Adrenal gland (tissue), 12 donors: ENCODE results near the gene ZNF77. TPM values are rescaled to one million over a fixed set of nuclear protein-coding genes. Genes with fewer than 3 reads are reported as not detected.
"Not testable (repeated sequence)": the region's sequence is repeated elsewhere in the genome, so short reads cannot be mapped to it uniquely, and the experiment has no call there.

Experiments used
- DNase-seq, 7 donors: peaks; one replicate each; pipeline ENCODE4 v3.0.0-alpha.2; 2019 to 2020
- H3K27ac ChIP-seq, 5 donors: fragments of 200-600 bp; sonication (generic) in 4 of 5; 1 replicate in 3 of 5; 2 replicates in 2 of 5; pipeline versions ENCODE4 v1.5.1 to v1.8.0; 2016 to 2020; ENCODE audit warnings: mild to moderate bottlenecking in 1 of 5
- H3K27me3 ChIP-seq: fragments of 200-600 bp; 2 replicates; pipeline ENCODE4 v1.8.0; 2021
- H3K36me3 ChIP-seq, 2 donors: fragments of 200-600 bp; replicated peaks in 1 of 2; 1 replicate in 1 of 2; 2 replicates in 1 of 2; pipeline versions ENCODE4 v1.5.1 to v1.8.0; 2018 to 2022
- H3K4me1 ChIP-seq, 2 donors: fragments of 200-600 bp; replicated peaks in 1 of 2; 1 replicate in 1 of 2; 2 replicates in 1 of 2; pipeline versions ENCODE4 v1.5.1 to v1.8.0; 2018 to 2021
- H3K4me3 ChIP-seq, 4 donors: fragments of 200-600 bp; sonication (generic) in 3 of 4; one replicate each; pipeline ENCODE4 v1.5.1; 2016 to 2018
- H3K9me3 ChIP-seq, 3 donors: fragments of 200-600 bp; sonication (generic) in 1 of 3; replicated peaks in 1 of 3; 1 replicate in 2 of 3; 2 replicates in 1 of 3; pipeline versions ENCODE4 v1.5.1 to v1.8.0; 2016 to 2021
- CTCF ChIP-seq, 6 experiments: fragments of 450-650 bp in 4 of 6; fragments of 200-600 bp in 2 of 6; sonication (generic) in 1 of 6; IDR thresholded peaks; 1 replicate in 5 of 6; 2 replicates in 1 of 6; pipeline versions ENCODE4 v1.5.1 to v1.8.0; 2016 to 2021; ENCODE audit warnings: antibody characterized with exemption in 6 of 6, mild to moderate bottlenecking in 2 of 6, moderate library complexity in 1 of 6
- POLR2A ChIP-seq, 2 donors: fragments of 450-650 bp; IDR thresholded peaks; one replicate each; pipeline ENCODE4 v1.6.1; 2017; ENCODE audit warnings: antibody characterized with exemption in 2 of 2, mild to moderate bottlenecking in 2 of 2, moderate library complexity in 1 of 2
- WGBS, 4 donors: extraction: QIAGEN DNeasy Blood & Tissue Kit in 2 of 4; methylation state at CpG; one replicate each; pipeline versions ENCODE4 v1.1.5 to v1.1.7; 2013 to 2017; 5-methylcytosine and 5-hydroxymethylcytosine counted together
- intact Hi-C, 2 donors: fragments of 100-400 bp; cut with DNase I; formaldehyde crosslinking; loops; one replicate each; pipeline versions ENCODE4 v1.14.1 to v1.15.0; 2022 to 2023
- polyA plus RNA-seq, 3 donors: library from polyadenylated mRNA; stranded (reverse); fragments of 200-250 nt in 2 of 3; fragments of 350-450 nt in 1 of 3; fragmentation: Illumina TruSeq in 1 of 3; extraction: RNeasy Lipid Tissue Mini Kit (QIAGEN cat#74804) in 1 of 3; gene quantifications; one replicate each; pipeline ENCODE4 v1.2.3, GENCODE V29; 2013 to 2014
- total RNA-seq, 9 donors: library from RNA; depleted of rRNA in 4 of 9; stranded (reverse); fragments of >200 nt in 4 of 9; fragments of 120-200 nt in 1 of 9; fragmentation: NEBNext Ultra II Directional in 1 of 9; extraction: Animal tissue kit (Norgen Biotek cat#: 25700) in 1 of 9; gene quantifications; one replicate each; pipeline versions ENCODE4 v1.1.0 to v1.2.4, GENCODE V29; 2013 to 2023
- donor health status: healthy with polysubstance abuse.
- donor health status: Bipolar disorder and iron deficiency.
- donor health status: DM: yes; HTN: yes; CAD: no.
- donor health status: DM: no; HTN: no; CAD: no.
- donor health status: DM: no; HTN: no; CAD: no.
- donor health status: DM: yes; HTN: yes; CAD: no.

The ZNF77 gene
- total and polyA plus RNA-seq, 12 donors = 1.1 to 10.6 (median 3.6) TPM

GRCh38 chr19:2944403-2944774 lies 382 bp downstream of the ZNF77 start:
- no peaks in the 10 kb centered on the region for H3K9me3 ChIP-seq
- no peak for DNase-seq
- H3K27me3 ChIP-seq = no peaks in the 10 kb centered on the region
- peak overlapping the region in 4 of 5 donors; percentile 78 to 96 (median 92) for H3K27ac ChIP-seq
- H3K4me1 ChIP-seq = peaks cover 11 to 16% of the 10 kb centered on the region in 2 donors
- 1 to 3% (median 2%) methylated on average over 12 to 23 of the region's 23 CpGs for WGBS, 4 donors
- intact Hi-C loops = loop anchor here (10.0 kb wide), 1 partner anchor 60 kb away; no protein-coding TSS in a partner anchor
- H3K36me3 ChIP-seq = no peaks in the 10 kb centered on the region
- peak overlapping the region; percentile 59 to 98 (median 86) for H3K4me3 ChIP-seq
- TF ChIP-seq POLR2A (IDR thresholded peaks at IDR 0.05) (no peak), CTCF (IDR thresholded peaks at IDR 0.05) (no peak)

GRCh38 chr19:2942928-2943640 lies 1.7 kb downstream of the ZNF77 start:
- 87 to 90% (median 90%) methylated on average over 14 of the region's 14 CpGs for WGBS, 4 donors
- Histone ChIP-seq H3K9me3 (no peaks in the 10 kb centered on the region), H3K27me3 (no peaks in the 10 kb centered on the region), H3K4me1 (peaks cover 5 to 9% of the 10 kb centered on the region in 2 donors), H3K4me3 (no peak overlapping the region), H3K36me3 (no peaks in the 10 kb centered on the region), H3K27ac (no peak overlapping the region)
- TF ChIP-seq POLR2A (IDR thresholded peaks at IDR 0.05) = no peak
- TF ChIP-seq CTCF (IDR thresholded peaks at IDR 0.05) = no peak
- no peak for DNase-seq
- intact Hi-C loops = loop anchor here (10.0 kb wide), 1 partner anchor 58 kb away; no protein-coding TSS in a partner anchor

GRCh38 chr19:2935863-2936262 lies 8.9 kb downstream of the ZNF77 start:
- intact Hi-C loops, H3K27ac ChIP-seq, H3K4me3 ChIP-seq, H3K4me1 ChIP-seq, H3K27me3 ChIP-seq, DNase-seq: not testable (repeated sequence)
- Histone ChIP-seq H3K9me3 (peaks cover 0 to 29% (median 8%) of the 10 kb centered on the region in 3 donors), H3K36me3 (peaks cover 0 to 26% of the 10 kb centered on the region in 2 donors)
- 93 to 100% (median 99%) methylated on average over 4 of the region's 4 CpGs for WGBS, 4 donors

- H3K27ac ChIP-seq = no peak overlapping the region
- DNase-seq = peak in 2 of 7 donors; percentile 13 to 28
- 96 to 98% (median 98%) methylated on average over 18 of the region's 18 CpGs for WGBS, 4 donors
- peaks cover 0 to 29% (median 8%) of the 10 kb centered on the region in 3 donors for H3K9me3 ChIP-seq
- no peak for TF ChIP-seq CTCF (IDR thresholded peaks at IDR 0.05)
- TF ChIP-seq POLR2A (IDR thresholded peaks at IDR 0.05) = no peak
- H3K4me1 ChIP-seq = no peaks in the 10 kb centered on the region
- intact Hi-C loops = no loop called here
- peaks cover 0 to 26% of the 10 kb centered on the region in 2 donors for H3K36me3 ChIP-seq
- no peak overlapping the region for H3K4me3 ChIP-seq
- no peaks in the 10 kb centered on the region for H3K27me3 ChIP-seq
These were observed 11.3 kb downstream of the ZNF77 start for GRCh38 chr19:2933490-2933910.

- Histone ChIP-seq H3K27me3 (no peaks in the 10 kb centered on the region), H3K4me1 (peaks cover 5 to 7% of the 10 kb centered on the region in 2 donors), H3K9me3 (no peaks in the 10 kb centered on the region), H3K27ac (no peak overlapping the region), H3K4me3 (no peak overlapping the region), H3K36me3 (no peaks in the 10 kb centered on the region)
- DNase-seq = no peak
- intact Hi-C loops = no loop called here
- no peak for TF ChIP-seq POLR2A (IDR thresholded peaks at IDR 0.05)
- no peak for TF ChIP-seq CTCF (IDR thresholded peaks at IDR 0.05)
- WGBS, 4 donors = 94 to 96% (median 95%) methylated on average over 17 to 18 of the region's 18 CpGs
These were observed 17.7 kb downstream of the ZNF77 start for GRCh38 chr19:2927032-2927430.
